GM12801 (cell line): Measurements from ENCODE around the gene FMNL2.

Source experiments
- TF ChIP-seq, protein P1 (sequence below): IDR thresholded peaks from one replicate; pipeline ENCODE4 v1.5.1; 2011; ENCODE audit warnings: control low read depth; ENCODE audit not compliant: insufficient read length; ENCODE audit errors: extremely low read depth

Gene FMNL2

DNA sequence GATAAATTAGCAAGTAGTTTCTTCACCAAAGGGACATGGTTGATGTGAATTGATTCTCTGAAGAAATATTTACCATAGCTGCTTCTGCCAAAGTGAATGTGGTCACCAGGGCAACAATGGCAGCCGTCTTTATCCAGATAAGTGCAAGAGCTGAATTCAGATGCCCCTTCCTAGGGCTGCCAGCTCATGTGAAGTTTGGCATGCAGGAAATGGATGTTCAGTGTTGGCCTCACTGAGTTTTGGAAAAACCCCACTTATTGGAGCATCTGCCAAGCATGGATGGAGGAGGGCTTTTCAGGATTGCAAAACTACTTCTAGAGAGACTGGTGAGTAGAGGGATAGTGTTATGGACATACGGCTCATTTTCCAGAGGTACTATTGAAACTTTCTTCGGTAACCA, 80.8 kb downstream of the FMNL2 start:
- TF ChIP-seq, protein P1, sequence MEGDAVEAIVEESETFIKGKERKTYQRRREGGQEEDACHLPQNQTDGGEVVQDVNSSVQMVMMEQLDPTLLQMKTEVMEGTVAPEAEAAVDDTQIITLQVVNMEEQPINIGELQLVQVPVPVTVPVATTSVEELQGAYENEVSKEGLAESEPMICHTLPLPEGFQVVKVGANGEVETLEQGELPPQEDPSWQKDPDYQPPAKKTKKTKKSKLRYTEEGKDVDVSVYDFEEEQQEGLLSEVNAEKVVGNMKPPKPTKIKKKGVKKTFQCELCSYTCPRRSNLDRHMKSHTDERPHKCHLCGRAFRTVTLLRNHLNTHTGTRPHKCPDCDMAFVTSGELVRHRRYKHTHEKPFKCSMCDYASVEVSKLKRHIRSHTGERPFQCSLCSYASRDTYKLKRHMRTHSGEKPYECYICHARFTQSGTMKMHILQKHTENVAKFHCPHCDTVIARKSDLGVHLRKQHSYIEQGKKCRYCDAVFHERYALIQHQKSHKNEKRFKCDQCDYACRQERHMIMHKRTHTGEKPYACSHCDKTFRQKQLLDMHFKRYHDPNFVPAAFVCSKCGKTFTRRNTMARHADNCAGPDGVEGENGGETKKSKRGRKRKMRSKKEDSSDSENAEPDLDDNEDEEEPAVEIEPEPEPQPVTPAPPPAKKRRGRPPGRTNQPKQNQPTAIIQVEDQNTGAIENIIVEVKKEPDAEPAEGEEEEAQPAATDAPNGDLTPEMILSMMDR = no peak

DNA sequence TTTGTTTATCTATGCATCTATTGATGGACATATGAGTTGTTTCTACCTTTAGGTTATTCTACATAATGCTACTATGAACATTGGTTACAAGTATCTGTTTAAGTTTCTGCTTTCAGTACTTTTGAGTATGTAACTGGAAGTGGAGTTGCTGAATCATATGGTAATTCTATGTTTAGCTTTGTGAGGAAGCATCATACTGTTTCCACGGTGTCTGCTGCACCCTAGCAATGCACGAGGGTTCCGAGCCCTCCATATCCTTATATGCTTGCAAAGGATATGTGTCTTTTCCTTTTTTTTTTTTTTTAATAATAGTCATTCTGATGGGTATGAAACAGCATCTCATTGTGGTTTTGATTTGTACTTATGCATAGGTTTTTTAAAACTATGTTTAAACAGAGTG, 83.7 kb downstream of the FMNL2 start:
- TF ChIP-seq, protein P1 = no peak

DNA sequence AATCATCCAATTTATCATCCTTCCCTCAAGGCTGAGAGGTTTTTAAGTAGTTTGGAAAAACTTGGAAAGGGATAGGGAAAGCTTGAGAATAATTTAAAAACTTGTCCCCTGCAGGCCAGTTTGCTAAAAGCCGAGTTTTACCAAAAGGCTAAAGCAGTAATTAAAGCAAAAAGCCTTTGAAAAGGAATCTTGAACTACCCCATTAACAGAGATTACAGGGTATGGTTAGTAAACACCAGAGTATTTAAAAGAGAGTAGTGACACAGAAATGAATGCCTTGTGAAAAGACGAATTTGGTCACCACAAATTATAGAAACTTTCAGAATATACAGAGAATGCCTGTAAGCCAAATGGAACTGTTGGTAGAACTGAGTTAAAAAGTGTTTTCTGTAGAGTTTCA, 85.0 kb downstream of the FMNL2 start:
- TF ChIP-seq, protein P1 = no peak

DNA sequence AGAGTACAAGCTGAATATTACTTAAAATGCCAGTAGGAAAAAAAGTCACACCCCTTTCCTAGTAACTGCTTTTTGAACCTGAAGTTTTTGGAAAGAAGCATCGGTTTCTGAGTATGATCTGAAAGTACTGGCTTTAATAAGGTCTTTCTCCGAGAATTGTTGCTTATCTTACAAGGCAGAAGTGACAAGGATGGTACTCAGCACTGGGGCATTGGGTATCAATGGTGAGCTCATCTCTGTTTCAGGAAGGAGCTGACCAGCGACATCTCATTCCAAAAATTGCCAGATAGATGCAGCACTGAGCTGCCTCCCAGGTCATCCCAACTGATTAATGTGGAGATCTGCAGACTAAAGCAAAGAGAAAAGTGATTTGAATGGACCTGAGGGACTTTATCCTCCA, 85.4 kb downstream of the FMNL2 start:
- TF ChIP-seq, protein P1 = no peak

DNA sequence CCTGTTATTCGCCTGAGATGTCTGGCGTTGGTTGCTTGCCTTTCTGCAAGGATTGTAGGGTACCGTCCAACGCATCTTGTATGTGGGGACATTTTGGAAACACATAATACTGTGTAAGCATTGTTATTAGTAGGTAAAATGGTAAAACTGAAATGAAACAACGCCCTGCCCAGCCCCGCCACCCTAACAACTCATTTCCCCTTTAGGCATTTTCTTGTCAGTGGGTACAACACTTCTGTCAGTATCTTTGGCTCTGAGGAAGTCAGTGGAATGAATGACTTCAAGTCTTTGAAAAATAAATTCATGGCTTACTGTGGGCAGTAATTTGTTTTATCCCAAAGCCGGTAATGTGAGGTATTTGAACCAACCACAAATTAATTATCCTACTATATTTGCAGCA, 86.0 kb downstream of the FMNL2 start:
- TF ChIP-seq, protein P1 = no peak

DNA sequence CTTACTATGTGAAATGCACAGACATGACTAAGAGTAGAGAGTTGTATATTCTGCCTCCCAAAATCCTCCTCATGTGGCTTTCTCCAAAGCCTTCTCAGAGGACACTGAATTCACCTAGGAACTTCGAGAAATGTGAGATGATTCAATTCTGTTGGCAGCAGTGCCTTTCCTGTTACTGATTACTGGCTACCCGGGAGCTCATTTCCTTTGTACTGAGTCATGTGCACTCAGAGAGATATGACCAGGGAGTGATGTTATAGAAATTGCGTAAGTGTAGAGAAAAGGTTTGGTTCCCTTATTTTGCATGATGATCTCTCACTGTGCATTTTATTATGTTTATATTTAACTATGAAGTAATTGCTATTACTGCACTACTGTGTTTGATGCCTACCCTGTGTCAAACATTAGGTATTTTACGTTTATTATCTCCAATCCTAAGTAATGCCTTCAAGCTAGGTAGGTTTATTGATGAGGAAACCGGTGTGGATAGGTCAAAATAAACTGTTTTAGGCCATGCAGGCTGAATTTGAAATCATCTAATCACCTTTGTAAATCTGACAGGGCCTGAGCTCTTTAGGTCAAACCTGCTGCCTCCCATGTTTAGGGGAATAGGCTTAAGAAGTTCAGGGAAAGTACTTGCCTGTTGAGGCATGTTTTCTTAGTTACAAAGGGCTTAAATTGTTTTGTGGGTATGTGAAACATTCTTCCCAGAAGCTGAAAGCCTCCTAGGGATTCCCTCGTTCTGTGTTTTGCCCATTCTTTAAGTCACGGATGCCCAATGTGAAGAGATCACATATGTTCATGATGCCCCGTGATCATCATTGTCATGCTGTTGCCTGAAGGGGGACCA, 86.8 kb downstream of the FMNL2 start:
- TF ChIP-seq, protein P1 = no peak

DNA sequence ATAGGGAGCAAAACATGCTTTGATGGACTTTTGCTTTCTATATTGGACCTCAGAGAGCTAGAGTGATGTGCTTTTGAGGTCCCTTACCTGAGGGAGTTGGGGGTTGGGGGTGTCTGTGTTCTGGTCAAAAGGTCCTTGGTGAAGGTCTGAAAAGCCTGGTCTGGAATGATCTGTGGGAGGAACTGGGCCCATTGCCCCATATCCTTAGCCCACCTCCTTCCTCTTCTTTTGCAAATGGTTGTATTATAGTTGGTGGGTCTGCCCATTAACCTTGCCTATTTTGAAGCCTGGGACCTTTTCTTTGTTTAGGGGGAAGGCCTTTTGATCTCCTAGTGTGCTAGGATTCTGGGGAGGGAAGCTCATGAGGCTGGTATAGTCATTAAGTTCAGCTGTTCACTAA, 88.7 kb downstream of the FMNL2 start:
- TF ChIP-seq, protein P1 = no peak
